ENCODE results near the gene PSMB7.

The PSMB7 gene

GRCh38 chr9:124326378-124326777 is 88.9 kb downstream of the PSMB7 start:
- no peak for DNase-seq (ENCODE audit: low spot score)

- no peak for DNase-seq (ENCODE audit: low spot score)
Measured at GRCh38 chr9:124325816-124326215, 89.4 kb downstream of the PSMB7 start.

- no peak for DNase-seq (ENCODE audit: low spot score)
Measured at GRCh38 chr9:124323904-124324303, 91.3 kb downstream of the PSMB7 start.

GRCh38 chr9:124322618-124323432 is 92.4 kb downstream of the PSMB7 start:
- DNase-seq (ENCODE audit: low spot score), result no peak

- no peak for DNase-seq (ENCODE audit: low spot score)
Measured at GRCh38 chr9:124321935-124322334, 93.3 kb downstream of the PSMB7 start.

GRCh38 chr9:124321416-124321815 is 93.8 kb downstream of the PSMB7 start:
- DNase-seq (ENCODE audit: low spot score), result no peak

GRCh38 chr9:124320062-124320973 is 94.9 kb downstream of the PSMB7 start:
- peak; percentile 89 for DNase-seq (ENCODE audit: low spot score)

- DNase-seq (ENCODE audit: low spot score), result no peak
Measured at GRCh38 chr9:124315882-124316281, 99.4 kb downstream of the PSMB7 start.

GRCh38 chr9:124313940-124314339 is 101.3 kb downstream of the PSMB7 start:
- DNase-seq (ENCODE audit: low spot score), result no peak

- no peak for DNase-seq (ENCODE audit: low spot score)
Measured at GRCh38 chr9:124312290-124313265, 102.7 kb downstream of the PSMB7 start.

GRCh38 chr9:124311283-124311682 is 104.0 kb downstream of the PSMB7 start:
- DNase-seq (ENCODE audit: low spot score), result no peak

GRCh38 chr9:124309667-124310084 is 105.6 kb downstream of the PSMB7 start:
- peak; percentile 96 for DNase-seq (ENCODE audit: low spot score)

GRCh38 chr9:124308606-124309491 is 106.4 kb downstream of the PSMB7 start:
- no peak for DNase-seq (ENCODE audit: low spot score)

- no peak for DNase-seq (ENCODE audit: low spot score)
Measured at GRCh38 chr9:124307379-124308030, 107.7 kb downstream of the PSMB7 start.

- peak; percentile 86 for DNase-seq (ENCODE audit: low spot score)
Measured at GRCh38 chr9:124306098-124306735, 109.0 kb downstream of the PSMB7 start.

- DNase-seq (ENCODE audit: low spot score), result no peak
Measured at GRCh38 chr9:124304285-124304684, 111.0 kb downstream of the PSMB7 start.

- no peak for DNase-seq (ENCODE audit: low spot score)
Measured at GRCh38 chr9:124303762-124304161, 111.5 kb downstream of the PSMB7 start.

Data from AG08395 (cell line).